ENCODE results near the gene XPNPEP2.

DNA sequence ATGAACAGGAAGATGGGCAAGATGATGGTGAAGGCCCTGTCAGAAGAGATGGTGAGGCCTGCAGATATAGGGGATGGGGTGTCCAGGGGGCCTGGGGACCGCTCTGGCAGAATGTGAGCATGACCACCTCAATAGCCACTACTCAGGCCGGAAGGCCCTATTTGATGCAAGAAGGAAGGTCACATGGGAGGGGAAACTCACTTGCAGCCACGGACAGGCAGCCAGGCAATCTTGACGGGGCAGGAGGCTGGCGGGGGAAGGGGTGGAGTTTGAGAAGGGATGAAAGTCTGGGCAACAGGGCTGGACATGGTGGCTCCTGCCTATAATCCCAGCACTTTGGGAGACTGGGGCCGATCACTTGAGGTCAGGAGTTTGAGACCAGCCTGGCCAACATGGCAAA is 49.7 kb downstream of the XPNPEP2 start:
- TF ChIP-seq POLR2AphosphoS5 (IDR thresholded peaks at IDR 0.05; ENCODE audit: low read depth, low read length) = no peak
- TF ChIP-seq POLR2A (IDR thresholded peaks at IDR 0.05; ENCODE audit: low read depth, low read length) = no peak
- no peak for TF ChIP-seq TAF1 (IDR thresholded peaks at IDR 0.05; ENCODE audit: low read depth, low read length)
- no peak for TF ChIP-seq PAX5 (IDR thresholded peaks at IDR 0.05; ENCODE audit: insufficient read depth, low read length, severe bottlenecking)
- TF ChIP-seq SPI1 (IDR thresholded peaks at IDR 0.05; ENCODE audit: low read depth, low read length) = no peak
